IPS DF 6.9 (cell line): ENCODE data around the gene AMACR.

ENCODE experiments used
- DNase-seq: peaks from one replicate; pipeline ENCODE4 v3.0.0-alpha.2; 2013; ENCODE audit warnings: low read depth, low spot score
- H3K27ac ChIP-seq: one replicate; pipeline ENCODE4 v1.5.1; 2013; ENCODE audit warnings: low read length, control low read depth
- H3K27me3 ChIP-seq: 2 replicates; pipeline ENCODE4 v1.6.1; 2013; ENCODE audit warnings: mild to moderate bottlenecking, low read length; ENCODE audit not compliant: control insufficient read depth, insufficient read depth
- H3K36me3 ChIP-seq: 2 replicates; pipeline ENCODE4 v1.6.1; 2013; ENCODE audit warnings: low read length; ENCODE audit not compliant: control insufficient read depth, insufficient read depth
- H3K4me1 ChIP-seq: 2 replicates; pipeline ENCODE4 v1.6.1; 2013; ENCODE audit warnings: low read length; ENCODE audit not compliant: control insufficient read depth, insufficient read depth
- H3K4me3 ChIP-seq: 2 replicates; pipeline ENCODE4 v1.5.1; 2013; ENCODE audit warnings: mild to moderate bottlenecking, low read length
- H3K9me3 ChIP-seq: 2 replicates; pipeline ENCODE4 v1.6.1; 2013; ENCODE audit warnings: low read length, inconsistent platforms; ENCODE audit not compliant: control insufficient read depth, insufficient read depth
- WGBS: extraction: QIAGEN DNeasy Blood & Tissue Kit; methylation state at CpG from one replicate; pipeline ENCODE4 v1.1.7; 2013; ENCODE audit warnings: mixed read lengths, missing lambda C conversion rate; ENCODE audit not compliant: insufficient read length, insufficient coverage; 5-methylcytosine and 5-hydroxymethylcytosine counted together

AMACR gene

DNA sequence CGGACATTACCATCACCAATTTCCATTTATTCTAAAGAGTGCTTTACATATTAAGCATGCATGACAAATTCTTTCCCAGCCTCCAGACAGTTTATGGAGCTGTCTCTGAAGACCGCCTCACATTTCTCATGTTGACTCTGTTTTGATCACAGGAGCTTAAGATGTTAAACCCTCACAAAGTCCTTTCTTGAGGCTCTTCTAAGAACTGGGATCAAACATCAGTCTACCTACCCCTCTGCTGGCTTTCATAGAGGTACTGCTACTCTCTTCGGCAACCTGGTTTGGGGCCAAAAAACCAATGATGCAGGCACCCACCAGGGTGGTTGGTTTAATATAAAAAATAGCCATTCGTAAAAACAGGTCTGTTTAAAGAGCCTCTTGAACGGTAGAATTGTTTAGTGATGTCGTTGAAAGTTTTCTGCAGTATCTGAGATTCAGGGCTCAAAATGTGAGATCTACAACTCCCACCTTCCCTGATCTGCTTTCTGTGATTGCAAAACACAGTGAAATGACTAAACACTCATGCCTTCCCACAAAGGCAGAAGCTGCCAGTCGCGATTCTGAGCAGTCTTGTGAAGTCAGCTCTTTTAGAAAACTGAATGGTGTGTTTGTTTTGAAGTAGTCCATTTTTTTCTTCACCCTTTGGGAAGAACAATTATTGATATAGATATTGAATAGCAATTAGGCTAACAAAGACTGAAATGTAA is 68.1 kb downstream of the AMACR start:
- no peak for DNase-seq
- Histone ChIP-seq H3K4me1 (0 out of 2 replicates have a peak, but pooled peaks cover 1% of the 10 kb centered on the region), H3K4me3 (no peak overlapping the region), H3K36me3 (no peaks in the 10 kb centered on the region; the same call in 1 of the 2 replicates), H3K9me3 (no peaks in the 10 kb centered on the region), H3K27ac (no peak overlapping the region), H3K27me3 (peaks cover 5% of the 10 kb centered on the region; the same call in 1 of the 2 replicates)
- WGBS = no CpG with 5 or more reads among the region's 8 CpGs

GRCh38 chr5:33938881-33939280 is 69.0 kb downstream of the AMACR start:
- Histone ChIP-seq H3K36me3 (no peaks in the 10 kb centered on the region; the same call in 1 of the 2 replicates), H3K9me3 (no peaks in the 10 kb centered on the region), H3K4me3 (no peak overlapping the region), H3K4me1 (no peaks in the 10 kb centered on the region), H3K27me3 (peaks cover 5% of the 10 kb centered on the region; the same call in 1 of the 2 replicates), H3K27ac (no peak overlapping the region)
- no peak for DNase-seq
- WGBS = no CpG with 5 or more reads among the region's 15 CpGs

- Histone ChIP-seq H3K9me3 (no peaks in the 10 kb centered on the region), H3K4me1 (no peaks in the 10 kb centered on the region), H3K4me3 (no peak overlapping the region), H3K27ac (no peak overlapping the region), H3K36me3 (no peaks in the 10 kb centered on the region; the same call in 1 of the 2 replicates), H3K27me3 (peaks cover 5% of the 10 kb centered on the region; the same call in 1 of the 2 replicates)
- DNase-seq = no peak
- no CpG with 5 or more reads among the region's 14 CpGs for WGBS
Measured at GRCh38 chr5:33938507-33938796, 69.4 kb downstream of the AMACR start.

GRCh38 chr5:33937707-33938506 is 69.9 kb downstream of the AMACR start:
- WGBS = no CpG with 5 or more reads among the region's 54 CpGs
- Histone ChIP-seq H3K4me1 (no peaks in the 10 kb centered on the region), H3K36me3 (no peaks in the 10 kb centered on the region; the same call in 1 of the 2 replicates), H3K9me3 (no peaks in the 10 kb centered on the region), H3K27me3 (peaks cover 5% of the 10 kb centered on the region; the same call in 1 of the 2 replicates), H3K27ac (no peak overlapping the region), H3K4me3 (no peak overlapping the region)
- no peak for DNase-seq

DNA sequence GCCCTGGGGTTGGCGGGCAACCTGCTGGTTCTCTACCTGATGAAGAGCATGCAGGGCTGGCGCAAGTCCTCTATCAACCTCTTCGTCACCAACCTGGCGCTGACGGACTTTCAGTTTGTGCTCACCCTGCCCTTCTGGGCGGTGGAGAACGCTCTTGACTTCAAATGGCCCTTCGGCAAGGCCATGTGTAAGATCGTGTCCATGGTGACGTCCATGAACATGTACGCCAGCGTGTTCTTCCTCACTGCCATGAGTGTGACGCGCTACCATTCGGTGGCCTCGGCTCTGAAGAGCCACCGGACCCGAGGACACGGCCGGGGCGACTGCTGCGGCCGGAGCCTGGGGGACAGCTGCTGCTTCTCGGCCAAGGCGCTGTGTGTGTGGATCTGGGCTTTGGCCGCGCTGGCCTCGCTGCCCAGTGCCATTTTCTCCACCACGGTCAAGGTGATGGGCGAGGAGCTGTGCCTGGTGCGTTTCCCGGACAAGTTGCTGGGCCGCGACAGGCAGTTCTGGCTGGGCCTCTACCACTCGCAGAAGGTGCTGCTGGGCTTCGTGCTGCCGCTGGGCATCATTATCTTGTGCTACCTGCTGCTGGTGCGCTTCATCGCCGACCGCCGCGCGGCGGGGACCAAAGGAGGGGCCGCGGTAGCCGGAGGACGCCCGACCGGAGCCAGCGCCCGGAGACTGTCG is 70.7 kb downstream of the AMACR start:
- Histone ChIP-seq H3K36me3 (no peaks in the 10 kb centered on the region; the same call in 1 of the 2 replicates), H3K4me3 (no peak overlapping the region; the same call in 1 of the 2 replicates), H3K4me1 (no peaks in the 10 kb centered on the region), H3K9me3 (no peaks in the 10 kb centered on the region), H3K27me3 (peaks cover 5% of the 10 kb centered on the region; the same call in 1 of the 2 replicates), H3K27ac (no peak overlapping the region)
- no CpG with 5 or more reads among the region's 54 CpGs for WGBS
- no peak for DNase-seq

GRCh38 chr5:33936381-33937016 is 71.4 kb downstream of the AMACR start, which contains the start of gene RXFP3:
TSS of gene RXFP3 (plus strand) at chr5:33936386. CDS start at chr5:33936741, 355 bp downstream.
- H3K36me3 ChIP-seq = no peaks in the 10 kb centered on the region; the same call in 1 of the 2 replicates
- no CpG with 5 or more reads among the region's 45 CpGs for WGBS
- peak within 1 kb of the TSS; percentile 22 for H3K4me3 ChIP-seq
- no peaks in the 10 kb centered on the region for H3K4me1 ChIP-seq
- no peak within 1 kb of the TSS for H3K27ac ChIP-seq
- no peak for DNase-seq
- no peaks in the 10 kb centered on the region for H3K9me3 ChIP-seq
- peaks cover 5% of the 10 kb centered on the region; the same call in 1 of the 2 replicates for H3K27me3 ChIP-seq
